TTC549 (cell line): ENCODE results near the gene NUMB.

Experiments
- FAIRE-seq: peaks from 2 replicates; lab custom pipeline; 2012; peaks lifted over from hg19 to GRCh38; lab: Jason Lieb, UNC

The NUMB gene

GRCh38 chr14:73289308-73289707 is 169.0 kb downstream of the NUMB start:
- FAIRE-seq: no peak

- no peak for FAIRE-seq
Observed at GRCh38 chr14:73287071-73287470, 171.3 kb downstream of the NUMB start.

DNA sequence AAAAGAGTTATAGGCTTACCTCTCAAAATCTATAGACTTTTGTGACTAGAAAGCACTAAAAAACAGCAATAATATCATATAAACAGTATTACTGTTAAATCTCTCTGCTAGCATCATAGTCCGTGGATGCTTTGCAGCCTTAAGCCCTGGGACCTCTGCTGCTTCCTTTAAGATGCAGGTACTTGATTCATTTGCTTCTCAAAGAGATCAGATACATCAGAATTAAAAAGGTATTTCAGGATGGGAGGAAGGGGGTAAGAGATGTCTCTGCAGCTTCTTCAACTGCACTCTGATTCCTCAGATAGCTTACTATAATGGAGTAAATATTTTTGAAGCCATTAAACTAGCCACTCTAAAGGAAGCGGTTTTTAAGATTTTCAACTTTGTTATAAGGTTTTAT is 171.7 kb downstream of the NUMB start:
- FAIRE-seq: no peak

DNA sequence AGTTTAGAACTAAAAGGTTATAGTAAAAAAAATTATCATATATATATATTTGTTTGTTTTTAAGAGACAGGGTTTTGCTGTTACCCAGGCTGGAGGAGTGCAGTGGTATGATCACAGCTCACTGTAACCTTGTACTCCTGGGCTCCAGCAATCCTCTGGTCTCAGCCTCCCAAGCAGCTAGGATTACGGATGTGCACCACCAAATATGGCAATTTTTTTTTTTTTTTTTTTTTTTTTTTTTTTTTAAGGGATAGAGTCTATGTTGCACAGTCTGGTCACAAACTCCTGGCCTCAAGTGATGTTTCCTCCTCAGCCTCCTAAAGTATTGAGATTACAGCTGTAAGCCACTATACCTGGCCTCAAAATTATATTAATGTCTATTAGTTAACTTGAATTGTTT is 172.4 kb downstream of the NUMB start:
- no peak for FAIRE-seq

- FAIRE-seq: peak; percentile 40
Observed at GRCh38 chr14:73283608-73284379, 174.6 kb downstream of the NUMB start.

DNA sequence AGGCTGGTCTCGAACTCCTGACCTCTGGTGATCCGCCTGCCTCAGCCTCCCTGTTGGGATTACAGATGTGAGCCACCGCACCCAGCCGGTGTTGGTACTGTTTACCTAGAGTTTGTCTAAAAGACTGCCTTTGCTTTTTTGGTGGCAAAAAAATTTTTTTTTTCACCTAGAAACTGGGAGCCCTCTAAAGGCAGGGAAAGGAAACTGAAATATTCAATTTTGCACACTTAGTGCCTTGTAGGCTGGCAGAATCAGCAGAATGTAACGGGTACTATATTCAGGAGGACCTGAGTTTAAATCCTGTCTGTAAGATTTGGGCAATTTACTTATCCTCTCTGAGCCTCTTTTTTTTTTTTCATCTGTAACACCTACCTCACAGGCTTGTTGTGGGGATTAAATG is 177.4 kb downstream of the NUMB start:
- FAIRE-seq: no peak

DNA sequence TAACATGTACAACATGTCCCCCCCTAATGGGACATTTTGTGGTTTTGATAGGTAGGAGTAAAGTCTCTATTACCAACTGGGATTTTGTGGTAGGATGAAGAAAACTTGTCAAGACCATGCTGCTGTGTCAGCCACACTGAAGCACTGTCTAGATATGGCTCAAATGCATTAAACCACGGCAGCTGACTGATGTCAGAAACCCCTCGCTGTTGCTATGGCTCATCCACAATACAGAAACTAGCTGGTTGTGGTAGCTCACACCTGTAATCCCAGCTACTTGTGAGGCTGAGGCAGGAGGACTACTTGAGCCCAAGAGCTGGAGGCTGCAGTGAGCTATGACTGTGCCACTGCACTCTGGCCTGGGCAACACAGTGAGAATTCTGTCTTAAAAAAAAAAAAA is 181.0 kb downstream of the NUMB start:
- FAIRE-seq: no peak

DNA sequence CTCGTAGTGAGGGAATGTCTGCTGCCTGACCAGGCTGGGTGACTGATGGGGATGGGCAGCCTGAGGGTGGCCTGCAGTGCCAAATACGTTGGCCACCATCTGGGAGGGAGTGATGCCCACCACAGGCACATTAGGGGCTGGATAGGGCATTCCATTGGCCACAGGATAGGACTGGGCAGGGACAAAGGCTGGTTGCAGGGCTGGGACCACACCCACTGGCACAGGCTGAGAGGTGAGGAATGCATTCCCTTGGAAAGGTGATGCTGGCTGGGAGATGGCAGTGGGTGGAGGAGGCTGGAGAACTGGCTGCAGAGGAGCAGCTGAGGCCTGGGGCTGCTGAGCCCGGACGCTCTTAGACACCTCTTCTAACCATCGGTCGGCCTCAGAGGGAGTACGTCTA is 181.5 kb downstream of the NUMB start:
- no peak for FAIRE-seq

DNA sequence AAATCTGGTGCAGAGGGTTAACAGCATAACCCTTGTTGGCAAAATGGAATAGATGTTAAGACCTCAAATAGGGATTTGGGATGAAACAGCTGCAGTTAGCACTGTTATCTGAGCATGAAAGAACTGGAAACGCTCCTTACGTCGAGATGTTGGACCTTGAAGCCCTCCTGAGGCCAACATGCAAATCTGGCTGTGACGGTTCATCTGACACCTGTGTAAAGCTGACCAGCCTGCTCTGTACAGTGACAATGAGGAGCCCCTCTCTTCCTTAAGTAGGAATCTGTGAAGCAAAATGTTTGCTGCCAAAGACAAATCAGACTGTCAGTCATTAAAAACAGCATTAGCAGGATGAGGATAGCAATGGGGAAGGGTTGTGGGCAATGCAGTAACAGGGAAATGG is 184.5 kb downstream of the NUMB start:
- no peak for FAIRE-seq

DNA sequence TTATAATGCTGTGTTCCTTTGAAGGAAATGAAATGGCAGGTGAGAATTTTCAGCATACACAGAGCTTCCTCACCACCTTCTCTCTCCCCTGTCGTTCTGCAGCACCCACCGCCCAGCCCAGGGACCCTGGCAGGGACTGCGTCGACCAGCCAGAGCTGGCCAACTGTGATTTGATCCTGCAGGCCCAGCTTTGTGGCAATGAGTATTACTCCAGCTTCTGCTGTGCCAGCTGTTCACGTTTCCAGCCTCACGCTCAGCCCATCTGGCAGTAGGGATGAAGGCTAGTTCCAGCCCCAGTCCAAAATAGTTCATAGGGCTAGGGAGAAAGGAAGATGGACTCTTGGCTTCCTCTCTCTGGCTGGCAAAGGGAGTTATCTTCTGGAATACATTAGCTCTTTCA is 186.0 kb downstream of the NUMB start:
- FAIRE-seq: no peak

GRCh38 chr14:73269729-73270531 is 188.4 kb downstream of the NUMB start:
- FAIRE-seq: no peak

DNA sequence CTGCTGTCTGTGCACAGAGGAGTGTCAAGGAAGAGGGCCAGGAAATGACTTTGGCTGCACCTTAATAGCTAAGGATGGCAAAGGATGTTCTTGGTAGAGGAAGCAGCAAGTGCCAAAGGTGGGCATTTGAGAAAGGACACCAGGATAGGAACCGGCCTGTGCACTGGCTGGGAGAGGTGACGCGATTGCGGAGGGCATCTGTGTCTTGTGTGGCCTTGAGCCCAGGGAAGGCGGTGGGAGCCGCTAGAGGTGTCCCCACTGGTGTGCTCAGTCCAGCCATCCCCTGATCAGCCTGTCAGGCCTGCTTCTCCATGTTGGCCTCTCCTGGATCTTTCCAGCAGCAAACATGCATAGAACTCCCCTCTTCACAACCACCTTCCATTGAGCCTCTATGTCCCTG is 190.9 kb downstream of the NUMB start:
- FAIRE-seq: no peak

DNA sequence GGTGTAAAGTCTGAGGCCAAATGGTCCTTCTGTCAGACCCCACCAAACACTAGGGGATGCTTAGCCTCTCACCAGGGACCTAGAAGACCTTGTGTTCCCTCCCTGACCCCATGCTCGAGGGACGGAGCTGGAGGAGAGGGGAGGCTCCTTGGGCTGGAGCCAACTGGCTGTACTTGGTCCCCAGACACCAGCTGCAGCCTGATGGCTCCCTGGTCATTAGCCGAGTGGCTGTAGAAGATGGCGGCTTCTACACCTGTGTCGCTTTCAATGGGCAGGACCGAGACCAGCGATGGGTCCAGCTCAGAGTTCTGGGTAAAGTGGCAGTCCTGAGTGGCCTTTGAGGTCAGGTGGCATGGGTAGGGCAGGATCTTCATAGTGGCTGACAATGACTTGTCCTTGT is 192.0 kb downstream of the NUMB start:
- FAIRE-seq: no peak

GRCh38 chr14:73265721-73266046 is 192.7 kb downstream of the NUMB start:
- no peak for FAIRE-seq

GRCh38 chr14:73264885-73265720 is 193.2 kb downstream of the NUMB start:
- FAIRE-seq: no peak

- no peak for FAIRE-seq
Observed at GRCh38 chr14:73264080-73264884, 194.1 kb downstream of the NUMB start.

- FAIRE-seq: no peak
Observed at GRCh38 chr14:73263606-73264005, 194.7 kb downstream of the NUMB start.

DNA sequence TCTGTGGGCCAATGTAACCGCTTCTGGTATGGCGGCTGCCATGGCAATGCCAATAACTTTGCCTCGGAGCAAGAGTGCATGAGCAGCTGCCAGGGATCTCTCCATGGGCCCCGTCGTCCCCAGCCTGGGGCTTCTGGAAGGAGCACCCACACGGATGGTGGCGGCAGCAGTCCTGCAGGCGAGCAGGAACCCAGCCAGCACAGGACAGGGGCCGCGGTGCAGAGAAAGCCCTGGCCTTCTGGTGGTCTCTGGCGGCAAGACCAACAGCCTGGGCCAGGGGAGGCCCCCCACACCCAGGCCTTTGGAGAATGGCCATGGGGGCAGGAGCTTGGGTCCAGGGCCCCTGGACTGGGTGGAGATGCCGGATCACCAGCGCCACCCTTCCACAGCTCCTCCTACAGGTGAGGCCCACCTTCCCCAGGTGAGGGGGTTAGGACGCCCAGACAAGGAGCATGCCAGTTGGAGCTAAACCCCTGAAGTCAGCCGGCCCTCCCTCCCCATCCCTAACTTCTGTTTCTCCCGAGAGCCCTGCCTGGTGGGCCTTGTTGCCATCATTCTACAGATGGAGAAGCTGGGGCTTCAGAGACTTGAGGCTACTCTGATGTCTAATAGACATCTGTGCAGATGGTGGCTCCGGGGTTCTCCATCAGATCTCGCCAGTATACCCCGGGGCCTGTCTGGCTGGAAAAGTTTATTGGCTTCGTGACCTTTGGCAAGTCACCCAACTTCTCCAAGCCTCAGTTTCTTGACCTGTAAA is 195.7 kb downstream of the NUMB start:
- FAIRE-seq: no peak

DNA sequence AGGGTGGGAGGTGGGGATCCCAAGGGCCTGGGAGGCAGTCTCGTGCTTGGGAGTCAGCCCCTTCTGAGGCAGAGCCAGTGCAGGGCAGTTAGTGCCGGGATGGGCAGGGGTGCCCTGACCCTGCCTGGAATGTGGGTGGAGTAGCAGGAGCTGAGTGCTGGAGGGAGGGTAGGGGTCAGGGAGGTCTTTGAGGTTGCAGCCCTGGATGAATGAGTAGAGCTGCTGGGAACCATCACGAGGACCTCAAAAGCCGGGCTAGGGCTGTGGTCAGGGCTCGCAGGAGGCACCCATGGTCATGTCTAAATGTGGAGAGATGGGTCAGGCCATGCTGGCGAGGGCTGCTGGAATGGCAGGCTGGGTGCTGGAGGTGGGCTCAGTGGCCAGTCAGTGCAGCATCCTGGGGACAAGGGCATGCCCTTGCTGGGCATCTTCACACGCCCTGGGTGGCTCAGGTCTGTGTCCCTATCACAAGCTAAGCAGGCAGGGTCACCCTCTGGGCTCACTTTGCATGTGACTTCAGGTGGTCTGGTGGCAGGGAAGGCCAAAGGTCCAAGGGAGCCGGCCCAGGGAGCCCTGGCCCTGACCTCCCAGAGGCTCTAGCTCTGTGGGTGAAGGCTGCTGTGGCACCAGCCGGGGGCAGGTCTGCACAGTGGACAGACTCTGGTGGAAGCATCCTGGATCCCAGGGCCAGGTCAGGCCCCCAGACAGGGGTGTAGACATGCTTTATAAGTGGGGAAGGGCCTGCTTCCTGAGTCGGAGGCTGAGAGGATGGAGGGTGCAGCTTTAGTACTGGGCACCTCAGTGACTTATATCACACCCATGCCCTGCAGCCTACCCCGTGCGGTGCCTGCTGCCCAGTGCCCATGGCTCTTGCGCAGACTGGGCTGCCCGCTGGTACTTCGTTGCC is 196.6 kb downstream of the NUMB start:
- FAIRE-seq: no peak

DNA sequence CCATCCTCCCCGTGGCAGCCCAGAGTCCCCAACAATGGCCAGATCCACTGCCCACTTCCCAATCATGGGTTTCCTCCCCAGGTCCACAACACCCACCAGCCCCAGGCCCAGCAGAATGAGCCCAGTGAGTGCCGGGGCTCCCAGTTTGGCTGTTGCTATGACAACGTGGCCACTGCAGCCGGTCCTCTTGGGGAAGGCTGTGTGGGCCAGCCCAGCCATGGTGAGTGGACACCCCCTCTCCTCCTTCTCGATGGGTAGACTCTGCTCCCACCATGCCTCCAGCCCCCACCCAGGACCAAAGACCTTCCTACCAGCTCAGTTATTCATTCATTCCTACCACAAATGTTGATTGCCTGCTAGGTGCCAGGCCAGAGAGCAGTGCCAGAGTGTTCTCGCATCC is 197.3 kb downstream of the NUMB start:
- no peak for FAIRE-seq
